ENCODE measurements around the gene GABRE.

GABRE gene

GRCh38 chrX:151982222-151982621 is 7.7 kb upstream of the GABRE start:
- Mint-ChIP-seq H3K36me3 (ENCODE audit: insufficient read depth) (no peaks in the 10 kb centered on the region), H3K4me3 (no peak overlapping the region), H3K9me3 (peaks cover 3% of the 10 kb centered on the region), H3K4me1 (no peaks in the 10 kb centered on the region), H3K27me3 (no peaks in the 10 kb centered on the region), H3K27ac (ENCODE audit: low read depth) (no peak overlapping the region)
- ATAC-seq (replicated peaks; ENCODE audit: extremely low read depth, poor library complexity, severe bottlenecking), result no peak
- DNase-seq (ENCODE audit: low spot score in 2 of 2), result no peak

- no peak overlapping the region for H3K27ac Mint-ChIP-seq (ENCODE audit: low read depth)
- ATAC-seq (replicated peaks; ENCODE audit: extremely low read depth, poor library complexity, severe bottlenecking) (no peak), DNase-seq (ENCODE audit: low spot score in 2 of 2) (no peak)
- no peak overlapping the region for H3K4me3 Mint-ChIP-seq
- H3K27me3 Mint-ChIP-seq, result no peaks in the 10 kb centered on the region
- peaks cover 5% of the 10 kb centered on the region for H3K9me3 Mint-ChIP-seq
- no peaks in the 10 kb centered on the region for H3K36me3 Mint-ChIP-seq (ENCODE audit: insufficient read depth)
- no peaks in the 10 kb centered on the region for H3K4me1 Mint-ChIP-seq
Observed at GRCh38 chrX:151981129-151981528, 6.7 kb upstream of the GABRE start.

- Mint-ChIP-seq H3K27me3 (peaks cover 15% of the 10 kb centered on the region), H3K4me3 (no peak overlapping the region), H3K9me3 (peaks cover 5% of the 10 kb centered on the region), H3K4me1 (no peaks in the 10 kb centered on the region), H3K36me3 (ENCODE audit: insufficient read depth) (no peaks in the 10 kb centered on the region), H3K27ac (ENCODE audit: low read depth) (no peak overlapping the region)
- DNase-seq (ENCODE audit: low spot score in 2 of 2) (no peak), ATAC-seq (replicated peaks; ENCODE audit: extremely low read depth, poor library complexity, severe bottlenecking) (no peak)
Observed at GRCh38 chrX:151977923-151978322, 3.4 kb upstream of the GABRE start.

GRCh38 chrX:151977009-151977408 is 2.5 kb upstream of the GABRE start:
- no peak for ATAC-seq (replicated peaks; ENCODE audit: extremely low read depth, poor library complexity, severe bottlenecking)
- H3K27ac Mint-ChIP-seq (ENCODE audit: low read depth), result no peak overlapping the region

GRCh38 chrX:151975736-151976275 is 1.3 kb upstream of the GABRE start:
- no peak overlapping the region for H3K27ac Mint-ChIP-seq (ENCODE audit: low read depth)
- H3K36me3 Mint-ChIP-seq (ENCODE audit: insufficient read depth), result no peaks in the 10 kb centered on the region
- no peak overlapping the region for H3K4me3 Mint-ChIP-seq
- no peaks in the 10 kb centered on the region for H3K4me1 Mint-ChIP-seq
- peaks cover 5% of the 10 kb centered on the region for H3K9me3 Mint-ChIP-seq
- DNase-seq (ENCODE audit: low spot score in 2 of 2), result no peak
- ATAC-seq (replicated peaks; ENCODE audit: extremely low read depth, poor library complexity, severe bottlenecking), result no peak
- H3K27me3 Mint-ChIP-seq, result peaks cover 15% of the 10 kb centered on the region

More at GRCh38 chrX:151977009-151977408, 2.5 kb upstream of the GABRE start:
- H3K36me3 Mint-ChIP-seq (ENCODE audit: insufficient read depth), result no peaks in the 10 kb centered on the region
- no peak for DNase-seq (ENCODE audit: low spot score in 2 of 2)
- H3K27me3 Mint-ChIP-seq, result peaks cover 15% of the 10 kb centered on the region
- no peak overlapping the region for H3K4me3 Mint-ChIP-seq
- H3K4me1 Mint-ChIP-seq, result no peaks in the 10 kb centered on the region
- peaks cover 5% of the 10 kb centered on the region for H3K9me3 Mint-ChIP-seq

- peaks cover 15% of the 10 kb centered on the region for H3K27me3 Mint-ChIP-seq
- H3K36me3 Mint-ChIP-seq (ENCODE audit: insufficient read depth), result no peaks in the 10 kb centered on the region
- no peak for ATAC-seq (replicated peaks; ENCODE audit: extremely low read depth, poor library complexity, severe bottlenecking)
- peaks cover 5% of the 10 kb centered on the region for H3K9me3 Mint-ChIP-seq
- H3K27ac Mint-ChIP-seq (ENCODE audit: low read depth), result no peak overlapping the region
- DNase-seq (ENCODE audit: low spot score in 2 of 2), result no peak
- no peak overlapping the region for H3K4me3 Mint-ChIP-seq
- no peaks in the 10 kb centered on the region for H3K4me1 Mint-ChIP-seq
Observed at GRCh38 chrX:151975228-151975593, 735 bp upstream of the GABRE start.

GRCh38 chrX:151973851-151974335 is 583 bp downstream of the GABRE start:
- no peak overlapping the region for H3K27ac Mint-ChIP-seq (ENCODE audit: low read depth)
- peaks cover 15% of the 10 kb centered on the region for H3K27me3 Mint-ChIP-seq
- H3K36me3 Mint-ChIP-seq (ENCODE audit: insufficient read depth), result no peaks in the 10 kb centered on the region
- H3K4me1 Mint-ChIP-seq, result no peaks in the 10 kb centered on the region
- no peak overlapping the region for H3K4me3 Mint-ChIP-seq
- DNase-seq (ENCODE audit: low spot score in 2 of 2) (no peak), ATAC-seq (replicated peaks; ENCODE audit: extremely low read depth, poor library complexity, severe bottlenecking) (no peak)
- H3K9me3 Mint-ChIP-seq, result peaks cover 5% of the 10 kb centered on the region

GRCh38 chrX:151973060-151973661 is 1.3 kb downstream of the GABRE start:
- no peak for DNase-seq (ENCODE audit: low spot score in 2 of 2)
- no peaks in the 10 kb centered on the region for H3K4me1 Mint-ChIP-seq
- H3K9me3 Mint-ChIP-seq, result peaks cover 5% of the 10 kb centered on the region
- no peaks in the 10 kb centered on the region for H3K36me3 Mint-ChIP-seq (ENCODE audit: insufficient read depth)
- no peak overlapping the region for H3K4me3 Mint-ChIP-seq
- ATAC-seq (replicated peaks; ENCODE audit: extremely low read depth, poor library complexity, severe bottlenecking), result no peak
- peaks cover 15% of the 10 kb centered on the region for H3K27me3 Mint-ChIP-seq
- H3K27ac Mint-ChIP-seq (ENCODE audit: low read depth), result no peak overlapping the region

- Mint-ChIP-seq H3K4me3 (no peak overlapping the region), H3K4me1 (no peaks in the 10 kb centered on the region), H3K9me3 (no peaks in the 10 kb centered on the region), H3K27me3 (peaks cover 15% of the 10 kb centered on the region), H3K36me3 (ENCODE audit: insufficient read depth) (no peaks in the 10 kb centered on the region), H3K27ac (ENCODE audit: low read depth) (no peak overlapping the region)
- no peak for ATAC-seq (replicated peaks; ENCODE audit: extremely low read depth, poor library complexity, severe bottlenecking)
- DNase-seq (ENCODE audit: low spot score in 2 of 2), result no peak
Observed at GRCh38 chrX:151970661-151971060, 3.8 kb downstream of the GABRE start.

- no peak overlapping the region for H3K4me3 Mint-ChIP-seq
- DNase-seq (ENCODE audit: low spot score in 2 of 2), result no peak
- H3K4me1 Mint-ChIP-seq, result no peaks in the 10 kb centered on the region
- no peaks in the 10 kb centered on the region for H3K36me3 Mint-ChIP-seq (ENCODE audit: insufficient read depth)
- peaks cover 9% of the 10 kb centered on the region for H3K27me3 Mint-ChIP-seq
- no peaks in the 10 kb centered on the region for H3K9me3 Mint-ChIP-seq
- no peak overlapping the region for H3K27ac Mint-ChIP-seq (ENCODE audit: low read depth)
- ATAC-seq (replicated peaks; ENCODE audit: extremely low read depth, poor library complexity, severe bottlenecking), result no peak
Observed at GRCh38 chrX:151970027-151970426, 4.4 kb downstream of the GABRE start.

GRCh38 chrX:151966236-151966635 is 8.2 kb downstream of the GABRE start:
- H3K4me3 Mint-ChIP-seq, result no peak overlapping the region
- H3K4me1 Mint-ChIP-seq, result no peaks in the 10 kb centered on the region
- no peak for DNase-seq (ENCODE audit: low spot score in 2 of 2)
- no peaks in the 10 kb centered on the region for H3K36me3 Mint-ChIP-seq (ENCODE audit: insufficient read depth)
- no peak overlapping the region for H3K27ac Mint-ChIP-seq (ENCODE audit: low read depth)
- no peak for ATAC-seq (replicated peaks; ENCODE audit: extremely low read depth, poor library complexity, severe bottlenecking)
- no peaks in the 10 kb centered on the region for H3K27me3 Mint-ChIP-seq
- no peaks in the 10 kb centered on the region for H3K9me3 Mint-ChIP-seq

GRCh38 chrX:151962034-151962433 is 12.4 kb downstream of the GABRE start:
- no peaks in the 10 kb centered on the region for H3K4me1 Mint-ChIP-seq
- DNase-seq (ENCODE audit: low spot score in 2 of 2) (no peak), ATAC-seq (replicated peaks; ENCODE audit: extremely low read depth, poor library complexity, severe bottlenecking) (no peak)
- H3K27me3 Mint-ChIP-seq, result no peaks in the 10 kb centered on the region
- peaks cover 8% of the 10 kb centered on the region for H3K9me3 Mint-ChIP-seq
- H3K4me3 Mint-ChIP-seq, result no peak overlapping the region
- H3K36me3 Mint-ChIP-seq (ENCODE audit: insufficient read depth), result no peaks in the 10 kb centered on the region
- no peak overlapping the region for H3K27ac Mint-ChIP-seq (ENCODE audit: low read depth)

- Mint-ChIP-seq H3K4me1 (no peaks in the 10 kb centered on the region), H3K27me3 (no peaks in the 10 kb centered on the region), H3K9me3 (peaks cover 8% of the 10 kb centered on the region), H3K27ac (ENCODE audit: low read depth) (no peak overlapping the region), H3K36me3 (ENCODE audit: insufficient read depth) (no peaks in the 10 kb centered on the region), H3K4me3 (no peak overlapping the region)
- no peak for DNase-seq (ENCODE audit: low spot score in 2 of 2)
- no peak for ATAC-seq (replicated peaks; ENCODE audit: extremely low read depth, poor library complexity, severe bottlenecking)
Observed at GRCh38 chrX:151958101-151958500, 16.4 kb downstream of the GABRE start.

Measured in central memory CD8-positive, alpha-beta T cell (primary cell).